Measurements from ENCODE around the gene DPP3. TPM values are rescaled to one million over a fixed set of nuclear protein-coding genes. Genes with fewer than 3 reads are reported as not detected.

The DPP3 gene
- total RNA-seq, 1 experiment from 2014 or later = 135 TPM

DNA sequence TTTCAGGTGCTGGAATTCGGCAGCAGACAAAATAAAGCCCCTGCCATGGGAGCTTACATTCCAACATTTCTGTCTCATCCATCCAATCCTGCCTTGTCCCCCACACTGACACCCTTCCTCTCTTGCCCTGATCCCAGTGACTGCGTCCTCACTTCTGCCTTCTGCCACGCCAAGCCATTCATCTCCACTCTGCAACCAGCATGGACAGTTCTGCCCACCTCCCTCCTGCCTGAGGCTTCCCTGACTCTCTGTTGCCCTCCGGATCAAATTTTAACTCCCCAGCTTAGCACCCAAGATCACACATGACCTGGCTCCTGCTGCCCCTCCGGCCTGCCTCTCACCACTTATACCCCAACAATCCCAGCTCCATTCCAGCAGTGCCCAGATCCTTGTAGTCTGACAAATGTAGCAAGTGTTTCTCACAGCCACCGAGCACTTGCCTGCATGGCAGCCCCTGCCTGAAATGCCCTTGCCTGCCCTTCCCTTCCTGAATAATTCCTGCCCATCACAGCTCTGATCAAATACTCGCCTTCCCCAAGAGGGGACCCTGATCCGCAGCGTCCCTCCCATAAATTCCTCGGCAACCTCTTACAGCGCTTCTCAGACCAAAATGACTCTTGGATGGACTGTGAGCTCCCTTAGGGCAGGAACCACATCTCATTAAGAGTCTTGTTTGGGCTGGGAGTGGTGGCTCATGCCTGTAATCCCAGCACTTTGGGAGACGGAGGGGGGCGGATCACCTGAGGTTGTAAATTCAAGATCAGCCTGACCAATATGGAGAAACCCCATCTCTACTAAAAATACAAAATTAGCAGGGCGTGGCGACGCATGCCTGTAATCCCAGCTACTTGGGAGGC is 68.8 kb downstream of the DPP3 start:
- Histone ChIP-seq H3K9ac (ENCODE audit: low read length) (no peak overlapping the region), H3K27me3 (ENCODE audit: low read length) (no peaks in the 10 kb centered on the region), H3K9me2 (replicated peaks; ENCODE audit: low read length) (no peaks in the 10 kb centered on the region), H3K79me2 (ENCODE audit: low read length) (0 out of 2 replicates have a peak, but pooled peaks cover 4% of the 10 kb centered on the region), H2AFZ (ENCODE audit: low read length) (no peak overlapping the region), H4K20me1 (ENCODE audit: low read length) (no peaks in the 10 kb centered on the region), H3K4me3 (ENCODE audit: low read length) (no peak overlapping the region), H3K4me1 (ENCODE audit: insufficient read depth, low read length) (peaks cover 8% of the 10 kb centered on the region), H3K4me2 (ENCODE audit: low read length) (no peak overlapping the region), H3F3A (ENCODE audit: low read length, unreplicated experiment) (no peaks in the 10 kb centered on the region), H3K27ac (ENCODE audit: low read length) (no peak overlapping the region), H3K36me3 (ENCODE audit: low read depth, low read length) (no peaks in the 10 kb centered on the region), H3K9me3 (ENCODE audit: low read length) (no peaks in the 10 kb centered on the region)
- ATAC-seq (no peak), DNase-seq (no peak)
- no TSS peak for BruUV-seq (replicated peaks)
- intact Hi-C loops (cut with micrococcal nuclease) = no loop called here
- ChIA-PET CTCF (no interaction called here), POLR2A (ENCODE audit: unreplicated experiment) (interaction anchor here (0.5 kb wide), 1 partner anchor 129 kb away, joined by 4 read pairs; the partner anchor contains the start of gene RBM4B)
- TF ChIP-seq EZH2phosphoT487 (IDR thresholded peaks at IDR 0.05; ENCODE audit: borderline replicate concordance, low read length) (no peak), EZH2 (IDR thresholded peaks at IDR 0.05; ENCODE audit: low read length, unreplicated experiment) (no peak)
- TF ChIP-seq, protein P1, sequence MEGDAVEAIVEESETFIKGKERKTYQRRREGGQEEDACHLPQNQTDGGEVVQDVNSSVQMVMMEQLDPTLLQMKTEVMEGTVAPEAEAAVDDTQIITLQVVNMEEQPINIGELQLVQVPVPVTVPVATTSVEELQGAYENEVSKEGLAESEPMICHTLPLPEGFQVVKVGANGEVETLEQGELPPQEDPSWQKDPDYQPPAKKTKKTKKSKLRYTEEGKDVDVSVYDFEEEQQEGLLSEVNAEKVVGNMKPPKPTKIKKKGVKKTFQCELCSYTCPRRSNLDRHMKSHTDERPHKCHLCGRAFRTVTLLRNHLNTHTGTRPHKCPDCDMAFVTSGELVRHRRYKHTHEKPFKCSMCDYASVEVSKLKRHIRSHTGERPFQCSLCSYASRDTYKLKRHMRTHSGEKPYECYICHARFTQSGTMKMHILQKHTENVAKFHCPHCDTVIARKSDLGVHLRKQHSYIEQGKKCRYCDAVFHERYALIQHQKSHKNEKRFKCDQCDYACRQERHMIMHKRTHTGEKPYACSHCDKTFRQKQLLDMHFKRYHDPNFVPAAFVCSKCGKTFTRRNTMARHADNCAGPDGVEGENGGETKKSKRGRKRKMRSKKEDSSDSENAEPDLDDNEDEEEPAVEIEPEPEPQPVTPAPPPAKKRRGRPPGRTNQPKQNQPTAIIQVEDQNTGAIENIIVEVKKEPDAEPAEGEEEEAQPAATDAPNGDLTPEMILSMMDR (conservative IDR thresholded peaks at IDR 0.05; ENCODE audit: low read depth, low read length) = no peak

DNA sequence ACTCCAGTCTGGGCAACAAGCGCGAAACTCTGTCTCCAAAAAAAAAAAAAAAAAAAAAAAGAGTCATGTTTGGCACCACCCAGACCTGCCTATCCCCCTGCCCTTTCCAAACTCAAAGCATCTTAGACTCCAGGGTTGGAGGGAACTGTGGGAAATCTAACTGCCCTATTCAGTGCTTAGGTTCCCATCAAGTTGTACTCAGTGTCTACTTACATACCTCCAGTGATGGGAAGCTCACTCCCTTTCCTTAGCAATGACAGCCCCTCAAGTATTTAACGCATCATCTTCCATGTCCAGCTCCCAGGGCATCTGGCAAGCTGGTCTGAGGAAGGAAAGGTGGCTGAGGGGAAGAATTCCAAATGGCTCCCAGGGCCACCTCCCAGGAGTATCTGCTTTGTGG is 69.5 kb downstream of the DPP3 start:
- CTCF ChIA-PET = no interaction called here
- POLR2A ChIA-PET (ENCODE audit: unreplicated experiment) = no interaction called here

More for the DNA sequence above, 69.5 kb downstream of the DPP3 start:
- H3K79me2 ChIP-seq (ENCODE audit: low read length) = 0 out of 2 replicates have a peak, but pooled peaks cover 4% of the 10 kb centered on the region
- BruUV-seq (replicated peaks) = no TSS peak
- H3K27me3 ChIP-seq (ENCODE audit: low read length) = no peaks in the 10 kb centered on the region
- no peak overlapping the region for H3K4me3 ChIP-seq (ENCODE audit: low read length)
- H3K9me2 ChIP-seq (replicated peaks; ENCODE audit: low read length) = no peaks in the 10 kb centered on the region
- H3K36me3 ChIP-seq (ENCODE audit: low read depth, low read length) = no peaks in the 10 kb centered on the region
- H2AFZ ChIP-seq (ENCODE audit: low read length) = no peak overlapping the region
- no peak overlapping the region for H3K9ac ChIP-seq (ENCODE audit: low read length)
- H3K4me1 ChIP-seq (ENCODE audit: insufficient read depth, low read length) = peaks cover 8% of the 10 kb centered on the region
- intact Hi-C loops (cut with micrococcal nuclease) = no loop called here
- H3F3A ChIP-seq (ENCODE audit: low read length, unreplicated experiment) = no peaks in the 10 kb centered on the region
- no peak overlapping the region for H3K27ac ChIP-seq (ENCODE audit: low read length)
- H3K4me2 ChIP-seq (ENCODE audit: low read length) = no peak overlapping the region
- ATAC-seq (no peak), DNase-seq (no peak)
- no peaks in the 10 kb centered on the region for H3K9me3 ChIP-seq (ENCODE audit: low read length)
- TF ChIP-seq EZH2 (IDR thresholded peaks at IDR 0.05; ENCODE audit: low read length, unreplicated experiment) (no peak), EZH2phosphoT487 (IDR thresholded peaks at IDR 0.05; ENCODE audit: borderline replicate concordance, low read length) (no peak)
- TF ChIP-seq, protein P1 (conservative IDR thresholded peaks at IDR 0.05; ENCODE audit: low read depth, low read length) = no peak
- no peaks in the 10 kb centered on the region for H4K20me1 ChIP-seq (ENCODE audit: low read length)

Measured in PC-3 (cell line).